Measurements from ENCODE around the gene VTI1A. TPM values are rescaled to one million over a fixed set of nuclear protein-coding genes. Genes with fewer than 3 reads are reported as not detected.

Gene VTI1A
- total RNA-seq, 1 experiment from 2014 or later, result 44.4 TPM

- no peak overlapping the region for H3K27ac Mint-ChIP-seq (ENCODE audit: low read depth, unreplicated experiment)
- H3K4me1 Mint-ChIP-seq (ENCODE audit: insufficient read depth, unreplicated experiment), result peaks cover 19% of the 10 kb centered on the region
- POLR2A ChIA-PET, result interaction anchor here (0.6 kb wide), 1 partner anchor 110 kb away, joined by 3 read pairs; no protein-coding TSS in a partner anchor
- BruUV-seq (replicated peaks), result no TSS peak
- CTCF ChIA-PET, result interaction anchor here (0.7 kb wide), 1 partner anchor 100 kb away, joined by 3 read pairs; no protein-coding TSS in a partner anchor
- no peak for TF ChIP-seq CTCF (IDR thresholded peaks at IDR 0.05; ENCODE audit: unreplicated experiment)
- intact Hi-C loops (cut with micrococcal nuclease), result no loop called here
- H3K27me3 Mint-ChIP-seq (ENCODE audit: insufficient read depth, unreplicated experiment), result no peaks in the 10 kb centered on the region
- no peaks in the 10 kb centered on the region for H3K9me3 Mint-ChIP-seq (ENCODE audit: unreplicated experiment)
- DNase-seq (ENCODE audit: unreplicated experiment), result no peak
- H3K4me3 Mint-ChIP-seq (ENCODE audit: unreplicated experiment), result no peak overlapping the region
- peaks cover 16% of the 10 kb centered on the region for H3K36me3 Mint-ChIP-seq (ENCODE audit: insufficient read depth, unreplicated experiment)
Measured at GRCh38 chr10:112817981-112818777, 371.2 kb downstream of the VTI1A start.

GRCh38 chr10:112819231-112819630 is 372.2 kb downstream of the VTI1A start:
- BruUV-seq (replicated peaks), result no TSS peak
- Mint-ChIP-seq H3K4me3 (ENCODE audit: unreplicated experiment) (no peak overlapping the region), H3K27me3 (ENCODE audit: insufficient read depth, unreplicated experiment) (no peaks in the 10 kb centered on the region), H3K36me3 (ENCODE audit: insufficient read depth, unreplicated experiment) (peaks cover 16% of the 10 kb centered on the region), H3K4me1 (ENCODE audit: insufficient read depth, unreplicated experiment) (peaks cover 14% of the 10 kb centered on the region), H3K9me3 (ENCODE audit: unreplicated experiment) (no peaks in the 10 kb centered on the region), H3K27ac (ENCODE audit: low read depth, unreplicated experiment) (no peak overlapping the region)
- ChIA-PET CTCF (interaction anchor here (0.6 to 0.7 kb wide), 2 partner anchors 254 to 1119 kb away, joined by 3 read pairs; no protein-coding TSS in a partner anchor), POLR2A (interaction anchor here (0.8 kb wide), 1 partner anchor 10 kb away, joined by 6 read pairs; no protein-coding TSS in a partner anchor)
- DNase-seq (ENCODE audit: unreplicated experiment), result no peak
- intact Hi-C loops (cut with micrococcal nuclease), result no loop called here
- no peak for TF ChIP-seq CTCF (IDR thresholded peaks at IDR 0.05; ENCODE audit: unreplicated experiment)

GRCh38 chr10:112820320-112820719 is 373.3 kb downstream of the VTI1A start:
- H3K4me3 Mint-ChIP-seq (ENCODE audit: unreplicated experiment), result no peak overlapping the region
- peaks cover 11% of the 10 kb centered on the region for H3K4me1 Mint-ChIP-seq (ENCODE audit: insufficient read depth, unreplicated experiment)
- intact Hi-C loops (cut with micrococcal nuclease), result no loop called here
- no TSS peak for BruUV-seq (replicated peaks)
- no peak overlapping the region for H3K27ac Mint-ChIP-seq (ENCODE audit: low read depth, unreplicated experiment)
- no peak for DNase-seq (ENCODE audit: unreplicated experiment)
- no peak for TF ChIP-seq CTCF (IDR thresholded peaks at IDR 0.05; ENCODE audit: unreplicated experiment)
- H3K27me3 Mint-ChIP-seq (ENCODE audit: insufficient read depth, unreplicated experiment), result no peaks in the 10 kb centered on the region
- ChIA-PET CTCF (interaction anchor here (1.1 kb wide), 1 partner anchor 13 kb away, joined by 3 read pairs; no protein-coding TSS in a partner anchor), POLR2A (no interaction called here)
- no peaks in the 10 kb centered on the region for H3K9me3 Mint-ChIP-seq (ENCODE audit: unreplicated experiment)
- H3K36me3 Mint-ChIP-seq (ENCODE audit: insufficient read depth, unreplicated experiment), result peaks cover 16% of the 10 kb centered on the region

DNA sequence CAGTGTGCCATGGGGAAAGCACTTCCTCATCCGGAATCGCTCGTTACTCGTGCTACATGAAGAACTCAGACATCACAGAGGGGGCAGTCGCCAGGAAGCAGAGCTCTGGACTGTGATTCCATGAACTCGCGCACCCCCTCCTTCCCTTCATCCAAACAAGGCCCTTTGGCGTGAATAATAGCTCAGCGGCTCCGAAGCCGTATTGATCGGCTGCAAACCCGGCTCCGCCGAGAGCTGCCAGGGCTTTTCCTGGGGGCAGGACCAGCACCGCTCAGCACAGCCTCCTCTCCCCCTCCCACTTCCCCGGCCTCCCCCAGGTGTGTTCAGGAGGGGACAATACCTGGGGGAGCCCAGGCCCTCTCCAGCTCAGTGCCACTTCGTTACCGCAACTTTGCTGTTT is 374.0 kb downstream of the VTI1A start:
- no peak for TF ChIP-seq CTCF (IDR thresholded peaks at IDR 0.05; ENCODE audit: unreplicated experiment)
- H3K27ac Mint-ChIP-seq (ENCODE audit: low read depth, unreplicated experiment), result no peak overlapping the region
- ChIA-PET CTCF (interaction anchor here (1.1 kb wide), 1 partner anchor 14 kb away, joined by 3 read pairs; no protein-coding TSS in a partner anchor), POLR2A (no interaction called here)
- no peak for DNase-seq (ENCODE audit: unreplicated experiment)
- no peaks in the 10 kb centered on the region for H3K9me3 Mint-ChIP-seq (ENCODE audit: unreplicated experiment)
- H3K4me1 Mint-ChIP-seq (ENCODE audit: insufficient read depth, unreplicated experiment), result peaks cover 9% of the 10 kb centered on the region
- H3K36me3 Mint-ChIP-seq (ENCODE audit: insufficient read depth, unreplicated experiment), result peaks cover 16% of the 10 kb centered on the region
- H3K27me3 Mint-ChIP-seq (ENCODE audit: insufficient read depth, unreplicated experiment), result no peaks in the 10 kb centered on the region
- intact Hi-C loops (cut with micrococcal nuclease), result no loop called here
- no TSS peak for BruUV-seq (replicated peaks)
- H3K4me3 Mint-ChIP-seq (ENCODE audit: unreplicated experiment), result no peak overlapping the region

Measured in MCF 10A (cell line).